ENCODE data around the gene MSH2.

MSH2 gene

DNA sequence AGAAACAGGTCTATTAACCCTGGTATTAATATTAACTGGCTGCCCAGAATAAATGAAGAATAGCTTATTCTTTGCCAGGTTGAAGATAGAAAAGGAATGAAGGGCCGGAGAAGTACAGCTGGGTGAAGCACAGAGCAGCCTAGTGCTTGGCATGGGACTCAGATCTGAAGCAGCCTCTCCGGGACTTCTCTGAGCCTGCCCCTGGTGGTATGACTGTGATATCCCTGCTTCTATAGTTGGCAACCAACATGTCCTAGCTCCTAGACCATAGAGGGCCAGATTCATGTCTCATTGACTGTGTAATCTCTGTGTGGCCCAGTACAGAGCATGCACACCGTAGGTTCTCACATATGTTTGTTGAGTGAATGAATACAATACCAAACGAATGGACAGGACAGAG, 107.8 kb downstream of the MSH2 start:
- DNase-seq: no peak

DNA sequence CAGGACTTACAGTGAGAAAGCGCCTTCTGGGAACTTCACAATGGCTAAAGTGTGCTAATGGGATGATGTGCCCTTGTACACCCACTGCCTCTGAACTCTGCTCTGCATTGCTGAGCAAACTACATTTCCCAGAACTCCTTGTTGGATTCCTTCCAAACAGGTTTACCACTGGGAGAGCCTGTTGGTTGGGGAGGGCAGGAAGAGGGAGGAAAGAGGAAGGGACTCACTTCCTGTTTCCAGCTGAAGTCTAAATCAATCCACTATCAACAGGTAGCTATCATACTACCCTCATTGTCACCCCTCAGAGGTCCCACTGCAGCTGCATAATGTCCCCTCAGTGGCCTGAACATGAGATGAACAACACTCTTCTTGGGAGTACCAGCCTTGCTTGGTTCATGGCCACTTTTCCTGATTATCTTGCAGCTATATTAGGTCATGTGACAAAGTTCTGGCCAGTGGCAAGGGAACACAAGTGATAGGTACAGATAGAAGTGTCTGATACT, 109.7 kb downstream of the MSH2 start:
- DNase-seq: no peak

DNA sequence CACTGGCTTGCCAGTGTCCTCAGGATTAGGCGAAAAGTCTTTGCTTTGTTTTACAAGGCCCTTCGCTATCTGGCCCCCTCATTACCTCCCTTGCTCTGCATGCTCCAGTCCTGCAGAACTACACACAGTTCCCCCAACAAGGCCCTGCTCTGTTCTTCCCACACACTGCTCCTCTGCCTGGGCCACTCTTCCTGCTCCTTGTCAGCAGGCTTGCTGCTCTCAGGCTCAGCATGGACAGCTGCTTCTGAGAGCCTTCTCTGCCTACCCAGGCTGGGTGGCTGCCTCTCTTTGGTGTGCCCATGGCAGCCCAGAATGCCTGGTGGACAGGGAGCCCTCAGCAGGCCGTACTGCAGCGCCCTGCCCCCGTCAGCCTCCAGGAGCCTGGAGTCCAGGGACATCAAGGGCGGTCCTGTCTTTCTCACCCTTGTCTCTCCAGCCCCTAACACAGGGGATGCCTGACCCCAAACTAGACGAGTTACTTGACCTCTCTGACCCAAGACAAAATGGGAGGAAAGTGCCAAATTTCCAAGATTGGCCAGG, 111.1 kb downstream of the MSH2 start:
- no peak for DNase-seq

DNA sequence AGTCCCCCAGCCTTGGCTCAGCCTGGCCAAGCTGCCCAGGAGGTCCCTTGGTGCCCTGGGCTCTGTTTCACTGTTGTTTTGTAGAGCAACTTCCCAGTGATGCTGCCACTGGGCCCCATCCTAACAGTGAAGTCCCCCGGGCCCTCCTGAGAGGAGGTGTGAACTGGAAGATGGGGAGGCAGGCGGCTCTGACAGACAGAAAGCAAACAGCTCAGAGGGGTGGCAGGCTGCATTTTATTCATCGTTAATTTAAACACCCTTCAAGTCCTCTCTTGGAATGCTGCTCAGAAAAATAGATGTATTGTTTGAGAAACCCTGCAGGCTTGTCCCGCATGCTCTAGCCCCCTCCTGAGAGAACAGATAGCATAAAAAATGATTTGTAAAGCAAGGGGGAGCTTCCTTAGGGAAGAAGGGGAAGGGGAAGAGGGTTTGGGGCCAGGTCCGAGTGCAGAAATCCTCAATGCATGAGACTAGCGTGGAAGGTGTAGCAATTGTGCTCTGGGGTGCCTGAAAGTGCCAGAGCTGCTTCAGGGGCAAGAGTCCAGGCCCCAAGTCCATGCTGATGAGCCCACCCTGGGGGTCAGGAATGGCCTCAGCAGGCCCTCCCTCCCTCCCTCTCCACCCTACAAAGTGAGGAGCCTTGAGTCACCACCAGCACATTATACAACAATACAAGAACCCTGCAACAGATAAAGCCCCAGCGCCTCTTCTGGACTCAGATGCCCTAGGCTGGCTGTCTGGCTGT, 113.6 kb downstream of the MSH2 start:
- no peak for DNase-seq

DNA sequence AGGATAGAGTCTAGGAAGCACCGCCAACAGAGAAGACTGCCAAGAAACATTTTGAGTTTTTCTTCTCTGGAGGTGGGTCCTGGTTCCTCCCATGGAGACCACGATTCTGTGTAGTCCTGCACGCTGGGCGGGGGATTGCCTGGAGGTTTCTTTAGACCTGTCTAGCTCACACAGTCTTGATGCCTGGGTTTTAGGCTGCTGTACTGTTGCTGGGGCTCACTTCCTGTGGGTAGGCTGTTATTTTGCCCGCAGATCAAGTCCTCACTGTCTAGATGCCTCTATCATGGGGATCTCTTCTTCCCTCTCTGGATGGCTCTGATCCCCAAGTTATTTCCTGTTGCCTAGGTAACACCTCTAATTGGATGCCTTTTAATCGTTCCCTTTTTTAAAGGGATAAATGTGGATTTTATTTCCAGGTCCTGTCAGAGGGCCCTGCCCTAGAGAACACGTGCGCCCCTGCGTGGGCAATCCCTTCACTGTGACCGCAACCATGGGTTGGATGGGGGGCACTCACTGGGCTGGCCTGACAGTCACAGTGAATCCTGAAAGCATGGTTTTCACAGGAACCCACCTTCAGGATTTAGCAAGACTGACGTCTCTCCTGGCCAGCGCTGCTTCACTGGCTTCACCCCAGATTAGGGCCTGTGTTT, 115.7 kb downstream of the MSH2 start:
- DNase-seq: no peak

DNA sequence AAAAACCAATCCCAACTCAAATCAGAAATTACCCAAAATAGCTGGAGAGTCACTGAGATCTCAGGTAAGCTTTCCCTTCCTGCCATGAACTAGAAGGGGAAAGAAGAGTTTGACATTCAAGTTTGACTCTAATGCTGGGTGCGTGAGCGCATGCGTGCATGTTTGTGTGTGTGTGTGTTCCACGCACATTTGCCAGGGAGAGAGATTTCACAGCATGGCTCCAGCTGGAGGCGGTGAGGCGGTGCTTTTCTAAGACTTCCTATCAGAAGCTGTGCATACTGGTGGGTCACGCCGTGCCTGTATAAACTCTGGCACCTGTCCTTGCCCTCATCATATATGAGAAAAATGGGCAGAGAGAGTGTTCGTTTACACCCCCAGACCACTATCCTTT, 116.2 kb downstream of the MSH2 start:
- no peak for DNase-seq

DNA sequence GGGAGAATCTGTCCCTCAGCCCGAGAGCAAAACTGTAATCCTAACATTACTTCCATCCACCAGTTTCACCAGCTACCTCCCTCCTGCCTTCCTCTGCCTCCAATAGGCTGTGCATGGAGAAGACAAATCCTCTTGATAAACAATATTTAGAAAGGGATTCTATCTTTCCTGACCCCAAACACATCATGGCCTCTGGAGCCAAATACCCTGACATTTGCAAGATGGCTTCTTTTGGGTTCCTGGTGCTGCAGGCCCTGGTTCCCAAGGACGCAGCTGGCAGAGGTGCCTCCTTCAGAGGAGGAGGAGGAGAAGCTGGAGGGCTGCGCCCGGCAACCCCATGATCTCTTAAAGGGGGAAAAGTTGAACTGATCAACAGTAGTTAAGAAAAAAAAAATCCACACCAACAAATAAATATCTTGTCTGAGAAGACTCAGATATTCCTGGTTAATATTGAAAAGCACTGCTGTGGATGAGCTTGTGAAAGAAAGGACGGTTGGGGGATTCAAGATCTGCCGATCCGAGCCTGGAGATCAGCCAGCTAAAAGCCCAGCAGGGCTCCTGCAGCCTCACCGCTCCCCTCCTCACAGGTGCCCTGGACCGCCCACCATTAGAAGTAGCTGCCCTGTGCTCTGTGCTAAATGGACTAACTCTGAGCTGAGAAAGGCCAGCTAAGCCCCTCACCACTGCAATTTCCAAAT, 116.8 kb downstream of the MSH2 start:
- no peak for DNase-seq

DNA sequence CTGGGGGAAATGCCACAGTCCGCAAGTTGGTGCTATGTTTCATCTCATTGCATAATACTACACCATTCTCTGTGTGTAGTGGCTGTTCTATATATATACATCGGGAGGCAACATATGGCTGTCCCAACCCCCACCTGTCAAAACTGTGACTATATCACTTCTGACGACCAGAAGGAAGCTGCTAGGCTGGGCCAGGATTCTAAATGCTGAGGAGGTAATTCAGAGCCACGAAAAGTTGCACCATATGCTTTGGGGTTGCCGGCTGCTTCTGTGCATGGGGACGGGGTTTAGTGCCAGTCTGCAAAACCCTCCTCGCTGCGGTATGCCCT, 117.3 kb downstream of the MSH2 start:
- DNase-seq: no peak

DNA sequence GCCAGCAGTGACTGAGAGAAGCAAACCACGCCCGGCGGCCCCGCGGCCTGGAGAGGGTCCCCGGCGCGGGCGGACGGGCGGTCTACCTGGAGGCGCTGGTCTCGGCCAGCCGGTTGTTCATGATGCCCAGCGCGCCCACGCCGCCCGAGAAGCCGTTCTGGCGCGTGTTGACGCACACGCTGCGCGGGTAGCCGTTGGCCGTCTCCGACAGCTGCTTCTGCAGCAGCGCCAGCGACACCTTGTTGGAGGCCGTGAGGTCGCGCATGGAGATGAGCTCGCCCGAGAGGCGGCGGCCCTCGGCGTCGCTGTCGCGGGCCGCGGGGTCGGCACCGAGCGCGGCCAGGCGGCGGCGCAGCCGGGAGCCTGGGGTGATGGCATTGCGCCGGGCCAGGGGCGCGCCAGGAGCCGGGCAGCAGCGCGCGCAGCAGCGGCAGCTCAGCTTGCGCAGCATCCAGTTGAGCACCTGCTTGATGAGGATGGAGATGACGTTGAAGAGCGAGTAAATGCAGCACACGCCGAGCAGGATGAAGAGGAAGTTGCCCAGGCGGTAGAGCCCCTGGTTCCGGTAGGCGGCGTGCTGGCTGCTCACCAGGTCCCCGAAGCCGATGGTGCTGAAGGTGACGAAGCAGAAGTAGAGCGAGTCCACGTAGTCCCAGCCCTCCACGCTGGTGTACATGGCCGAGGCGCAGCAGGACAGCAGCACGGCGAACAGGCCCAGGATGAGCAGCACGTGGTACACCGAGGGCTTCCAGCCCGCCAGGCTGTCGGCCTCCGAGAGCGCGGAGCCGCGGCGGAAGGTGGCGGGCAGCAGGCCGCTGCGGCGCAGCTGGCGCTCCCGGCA, 118.1 kb downstream of the MSH2 start:
- DNase-seq: peak; percentile 74

DNA sequence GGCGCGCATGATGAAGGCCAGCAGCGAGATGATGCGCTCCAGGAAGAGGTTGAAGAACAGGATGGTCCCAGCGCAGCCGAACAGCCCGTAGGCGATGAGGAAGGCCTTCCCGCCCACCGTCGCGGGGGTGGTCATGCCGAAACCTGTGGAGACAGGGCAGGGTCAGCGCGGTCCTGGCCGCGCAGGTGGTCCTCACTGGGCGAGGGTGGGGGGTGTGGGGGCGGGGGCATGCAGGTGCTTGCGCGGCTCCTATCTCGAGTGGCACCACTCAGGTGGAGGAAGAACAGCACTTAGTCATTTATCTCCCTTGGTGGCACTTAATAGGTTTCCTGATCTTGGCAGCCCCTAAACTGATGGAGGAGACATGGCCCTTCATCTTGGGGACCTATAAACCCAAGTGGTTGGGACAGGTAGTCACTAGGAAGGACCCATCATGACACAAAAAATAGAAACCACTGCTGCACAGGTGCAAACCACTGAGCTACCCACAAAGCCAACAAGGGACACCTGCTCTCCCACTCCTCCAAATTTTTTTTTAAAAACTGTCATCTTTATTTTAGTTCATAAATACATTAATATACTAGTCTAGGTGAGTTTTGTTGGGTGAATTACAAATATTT, 118.8 kb downstream of the MSH2 start:
- DNase-seq: no peak

DNA sequence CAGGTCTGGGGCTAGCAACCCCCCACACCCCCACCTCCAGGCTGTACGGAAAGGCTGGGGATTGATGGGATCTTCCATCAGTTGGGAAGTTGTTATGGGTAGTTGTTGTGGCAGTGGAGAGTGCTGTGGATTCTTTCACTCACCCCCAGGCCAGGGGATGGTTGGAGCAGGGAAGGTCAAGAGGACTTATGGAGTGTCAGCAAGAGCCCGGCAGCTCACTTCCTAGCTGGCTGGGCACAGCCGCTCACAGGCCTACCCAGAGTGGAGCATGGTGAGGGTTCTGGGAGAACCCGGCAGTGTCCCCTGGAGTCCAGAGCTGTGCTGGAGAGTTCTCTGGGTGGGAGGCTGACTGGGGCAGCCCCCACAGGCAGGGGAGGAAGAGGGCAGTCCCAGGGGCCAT, 122.2 kb downstream of the MSH2 start:
- no peak for DNase-seq

DNA sequence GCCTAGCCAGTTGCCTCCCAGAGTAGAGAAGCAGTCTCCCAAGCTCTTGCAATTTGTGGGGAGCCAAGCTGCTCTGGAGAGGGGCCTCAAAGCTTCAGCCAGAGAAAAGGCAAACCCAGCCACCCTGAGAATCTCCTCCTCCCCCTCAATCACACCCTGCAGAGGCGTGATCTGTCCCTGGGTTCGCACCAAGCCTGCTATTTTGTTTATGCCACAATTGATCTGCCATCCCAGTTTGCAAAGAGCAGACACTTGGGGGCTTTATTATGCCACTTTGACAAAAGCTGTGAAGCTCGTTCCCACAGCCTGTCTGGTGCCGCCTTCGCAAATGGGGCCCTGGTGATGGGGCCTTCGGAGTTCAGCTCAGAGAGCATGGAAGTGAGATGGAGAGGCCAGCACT, 125.5 kb downstream of the MSH2 start:
- no peak for DNase-seq

DNA sequence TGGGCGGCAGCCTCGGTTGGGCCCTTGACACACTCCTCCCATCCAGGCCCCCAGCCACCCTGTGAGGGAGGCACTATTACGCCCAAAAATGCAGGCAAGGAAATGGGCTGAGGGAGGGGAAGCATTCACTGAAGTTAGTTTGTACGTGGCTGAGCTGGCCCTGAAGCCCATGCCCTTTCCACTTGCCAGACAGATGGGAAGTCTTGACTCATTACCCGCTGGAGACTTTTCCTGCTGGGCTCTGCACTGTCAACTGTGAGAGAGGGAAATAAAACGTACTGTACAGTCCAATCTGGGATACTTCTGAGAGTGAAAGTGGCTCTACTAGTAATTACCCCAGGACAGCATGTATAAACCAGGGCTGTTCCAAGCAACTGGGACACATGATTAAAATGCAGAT, 125.9 kb downstream of the MSH2 start:
- DNase-seq: no peak

DNA sequence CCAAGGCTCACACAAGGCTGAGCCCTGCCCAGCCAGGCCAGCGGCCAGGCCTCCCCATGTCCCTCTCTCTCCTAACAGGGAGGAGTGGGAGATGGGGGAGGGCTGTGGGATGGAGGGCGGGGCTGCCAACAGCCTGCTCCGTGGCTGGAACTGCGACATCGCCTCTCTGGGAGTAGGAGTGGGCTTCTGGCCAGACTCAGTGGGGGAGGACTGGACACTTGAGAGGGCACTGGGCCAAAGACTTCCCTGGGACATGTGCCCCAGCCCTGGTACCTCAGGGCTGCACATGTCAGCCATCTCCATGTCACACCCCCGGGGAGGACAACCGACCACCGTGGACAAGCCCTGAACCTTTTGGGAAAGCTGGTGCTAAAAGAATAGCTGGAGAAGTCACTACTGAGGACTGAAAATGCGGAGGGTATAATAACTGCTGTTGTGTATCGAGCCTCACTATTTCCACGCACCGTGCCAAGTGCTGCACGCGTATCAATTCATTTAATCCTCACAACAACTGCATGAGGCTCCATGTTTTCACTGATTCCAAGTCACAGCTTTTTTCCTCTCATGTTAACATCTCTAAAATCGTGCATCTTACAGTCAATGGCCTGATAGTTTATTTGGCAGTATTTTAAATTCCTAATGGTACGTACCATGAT, 127.3 kb downstream of the MSH2 start:
- DNase-seq: no peak

DNA sequence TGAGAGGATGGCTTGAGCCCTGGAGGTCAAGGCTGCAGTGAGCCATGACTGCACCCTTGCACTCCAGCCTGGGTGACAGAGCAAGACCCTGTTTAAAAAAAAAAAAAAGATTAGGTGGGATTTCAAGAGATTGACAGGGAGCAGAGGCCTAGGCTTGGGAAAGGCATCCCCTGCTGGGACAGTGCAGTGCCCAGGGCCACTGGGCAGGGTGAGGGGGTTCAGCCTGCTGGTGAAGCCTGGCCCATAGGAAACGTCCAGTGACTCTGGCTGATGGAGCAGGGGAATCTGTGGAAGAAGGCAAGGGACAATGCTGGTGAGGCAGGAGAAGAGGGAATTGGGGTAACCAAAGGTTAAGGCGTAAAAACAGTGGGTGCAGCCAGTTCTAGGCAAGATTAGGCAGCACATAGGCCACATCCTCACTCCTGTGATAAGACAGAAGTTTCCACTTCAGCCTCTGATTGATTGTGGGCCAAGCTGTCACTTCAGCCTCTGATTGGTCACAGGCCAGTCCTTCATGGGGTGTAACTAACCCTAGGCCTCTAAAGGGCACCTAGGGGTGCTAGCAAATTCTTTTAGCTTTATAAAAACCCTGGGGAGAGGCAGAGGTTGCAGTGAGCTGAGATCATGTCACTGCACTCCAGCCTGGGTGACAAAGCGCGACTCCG, 128.6 kb downstream of the MSH2 start:
- DNase-seq: no peak

Measured in activated CD8-positive, alpha-beta memory T cell treated with anti-CD3 and anti-CD28 coated beads, Interleukin-2, amount 50 U/mL, for 4 hours (primary cell).